ENCODE measurements around the gene PCK2. TPM values are rescaled to one million over a fixed set of nuclear protein-coding genes. Genes with fewer than 3 reads are reported as not detected.

The PCK2 gene
- total RNA-seq, 1 experiment from 2014 or later = 43.6 TPM

- H3K4me1 Mint-ChIP-seq (ENCODE audit: low read depth, unreplicated experiment) = peaks cover 20% of the 10 kb centered on the region
- no peak for DNase-seq
- H3K9me3 Mint-ChIP-seq (ENCODE audit: low read depth, unreplicated experiment) = no peaks in the 10 kb centered on the region
- no peaks in the 10 kb centered on the region for H3K27me3 Mint-ChIP-seq (ENCODE audit: unreplicated experiment)
- intact Hi-C loops (cut with micrococcal nuclease; ENCODE audit: unreplicated experiment) = no loop called here
- H3K4me3 Mint-ChIP-seq (ENCODE audit: low read depth, unreplicated experiment) = no peak overlapping the region
- H3K36me3 Mint-ChIP-seq (ENCODE audit: insufficient read depth, unreplicated experiment) = peaks cover 25% of the 10 kb centered on the region
- CTCF ChIA-PET = no interaction called here
- no TSS peak for BruUV-seq (replicated peaks)
- no peak overlapping the region for H3K27ac Mint-ChIP-seq (ENCODE audit: unreplicated experiment)
- TF ChIP-seq CTCF (IDR thresholded peaks at IDR 0.05; ENCODE audit: unreplicated experiment) = no peak
Observed at GRCh38 chr14:24132976-24133375, 38.9 kb downstream of the PCK2 start.

GRCh38 chr14:24133735-24134134 lies 39.6 kb downstream of the PCK2 start:
- CTCF ChIA-PET = no interaction called here
- no peak overlapping the region for H3K4me3 Mint-ChIP-seq (ENCODE audit: low read depth, unreplicated experiment)
- H3K9me3 Mint-ChIP-seq (ENCODE audit: low read depth, unreplicated experiment) = no peaks in the 10 kb centered on the region
- no peak for DNase-seq
- no peak overlapping the region for H3K27ac Mint-ChIP-seq (ENCODE audit: unreplicated experiment)
- intact Hi-C loops (cut with micrococcal nuclease; ENCODE audit: unreplicated experiment) = no loop called here
- H3K27me3 Mint-ChIP-seq (ENCODE audit: unreplicated experiment) = no peaks in the 10 kb centered on the region
- BruUV-seq (replicated peaks) = no TSS peak
- TF ChIP-seq CTCF (IDR thresholded peaks at IDR 0.05; ENCODE audit: unreplicated experiment) = no peak
- peaks cover 32% of the 10 kb centered on the region for H3K36me3 Mint-ChIP-seq (ENCODE audit: insufficient read depth, unreplicated experiment)
- H3K4me1 Mint-ChIP-seq (ENCODE audit: low read depth, unreplicated experiment) = peaks cover 20% of the 10 kb centered on the region

- H3K36me3 Mint-ChIP-seq (ENCODE audit: insufficient read depth, unreplicated experiment) = peaks cover 40% of the 10 kb centered on the region
- intact Hi-C loops (cut with micrococcal nuclease; ENCODE audit: unreplicated experiment) = no loop called here
- H3K4me1 Mint-ChIP-seq (ENCODE audit: low read depth, unreplicated experiment) = peaks cover 30% of the 10 kb centered on the region
- H3K27me3 Mint-ChIP-seq (ENCODE audit: unreplicated experiment) = no peaks in the 10 kb centered on the region
- BruUV-seq (replicated peaks) = no TSS peak
- no peak for DNase-seq
- H3K4me3 Mint-ChIP-seq (ENCODE audit: low read depth, unreplicated experiment) = peak overlapping the region; percentile 82
- CTCF ChIA-PET = interaction anchor here (0.9 to 2.5 kb wide), 7 partner anchors 12 to 56 kb away, joined by 3 to 9 read pairs (median 5); partner anchors contain the start of genes DCAF11, IRF9, NRL and PCK2
- H3K27ac Mint-ChIP-seq (ENCODE audit: unreplicated experiment) = peak overlapping the region; percentile 69
- TF ChIP-seq CTCF (IDR thresholded peaks at IDR 0.05; ENCODE audit: unreplicated experiment) = no peak
- no peaks in the 10 kb centered on the region for H3K9me3 Mint-ChIP-seq (ENCODE audit: low read depth, unreplicated experiment)
Observed at GRCh38 chr14:24135584-24135833, 41.4 kb downstream of the PCK2 start.

- no peak for TF ChIP-seq CTCF (IDR thresholded peaks at IDR 0.05; ENCODE audit: unreplicated experiment)
- peak; percentile 96 for DNase-seq
- Mint-ChIP-seq H3K27ac (ENCODE audit: unreplicated experiment) (peak within 1 kb of the TSS; percentile 69), H3K27me3 (ENCODE audit: unreplicated experiment) (no peaks in the 10 kb centered on the region), H3K4me3 (ENCODE audit: low read depth, unreplicated experiment) (peak within 1 kb of the TSS; percentile 82), H3K4me1 (ENCODE audit: low read depth, unreplicated experiment) (peaks cover 30% of the 10 kb centered on the region), H3K36me3 (ENCODE audit: insufficient read depth, unreplicated experiment) (peaks cover 46% of the 10 kb centered on the region), H3K9me3 (ENCODE audit: low read depth, unreplicated experiment) (no peaks in the 10 kb centered on the region)
- no TSS peak for BruUV-seq (replicated peaks)
- intact Hi-C loops (cut with micrococcal nuclease; ENCODE audit: unreplicated experiment) = no loop called here
- CTCF ChIA-PET = interaction anchor here (0.9 to 2.5 kb wide), 7 partner anchors 11 to 56 kb away, joined by 3 to 9 read pairs (median 5); partner anchors contain the start of genes DCAF11, IRF9, NRL and PCK2
Observed at GRCh38 chr14:24135834-24136683, 41.9 kb downstream of the PCK2 start, which contains the start of gene PSME1. PSME1 (plus strand) TSS chr14:24136194; CDS start chr14:24136263, 69 bp downstream.

Measured in Calu3 (cell line).